ENCODE results near the gene MARCHF11. TPM values are rescaled to one million over a fixed set of nuclear protein-coding genes. Genes with fewer than 3 reads are reported as not detected.

The MARCHF11 gene
- total RNA-seq, 2 experiments from 2014 or later: not detected

- DNase-seq: no peak
- no peaks in the 10 kb centered on the region for H3K36me3 ChIP-seq (ENCODE audit: insufficient read depth, low read length)
- POLR2A ChIA-PET: no interaction called here
- CTCF ChIA-PET: no interaction called here
- H3K9me3 Mint-ChIP-seq: peaks cover 9% of the 10 kb centered on the region
- no peaks in the 10 kb centered on the region for H3K4me1 Mint-ChIP-seq (ENCODE audit: low read depth)
- no peak for ATAC-seq (ENCODE audit: poor library complexity)
- H3K4me1 ChIP-seq (ENCODE audit: insufficient read depth, low read length): no peaks in the 10 kb centered on the region
- H3K4me3 ChIP-seq (ENCODE audit: low read length): no peak overlapping the region
- H3K27ac Mint-ChIP-seq: no peak overlapping the region
- intact Hi-C loops (cut with DNase I, micrococcal nuclease): no loop called here
- no peak for TF ChIP-seq CTCF (IDR thresholded peaks at IDR 0.05)
- H3K27me3 ChIP-seq (ENCODE audit: control insufficient read depth in 1 of 2, insufficient read depth in 2 of 2, low read length in 2 of 2): no peaks in the 10 kb centered on the region
- H3K27ac ChIP-seq (ENCODE audit: low read depth in 1 of 2, low read length in 2 of 2): no peak overlapping the region
- H3K9me3 ChIP-seq (ENCODE audit: control insufficient read depth in 1 of 2, insufficient read depth in 1 of 2, low read length in 2 of 2): peaks cover 0 to 7% of the 10 kb centered on the region in 2 experiments
- no peak overlapping the region for H3K4me3 Mint-ChIP-seq
- H3K27me3 Mint-ChIP-seq: no peaks in the 10 kb centered on the region
- no peaks in the 10 kb centered on the region for H3K36me3 Mint-ChIP-seq (ENCODE audit: low read depth)
These were observed 38.6 kb downstream of the MARCHF11 start for GRCh38 chr5:16140944-16141343.

- TF ChIP-seq CTCF (IDR thresholded peaks at IDR 0.05): no peak
- Mint-ChIP-seq H3K36me3 (ENCODE audit: low read depth) (no peaks in the 10 kb centered on the region), H3K27me3 (no peaks in the 10 kb centered on the region), H3K4me1 (ENCODE audit: low read depth) (no peaks in the 10 kb centered on the region), H3K4me3 (no peak overlapping the region), H3K27ac (no peak overlapping the region), H3K9me3 (peaks cover 11% of the 10 kb centered on the region)
- Histone ChIP-seq H3K9me3 (ENCODE audit: control insufficient read depth in 1 of 2, insufficient read depth in 1 of 2, low read length in 2 of 2) (peaks cover 0 to 7% of the 10 kb centered on the region in 2 experiments), H3K4me3 (ENCODE audit: low read length) (no peak overlapping the region), H3K4me1 (ENCODE audit: insufficient read depth, low read length) (no peaks in the 10 kb centered on the region), H3K27ac (ENCODE audit: low read depth in 1 of 2, low read length in 2 of 2) (no peak overlapping the region), H3K36me3 (ENCODE audit: insufficient read depth, low read length) (no peaks in the 10 kb centered on the region), H3K27me3 (ENCODE audit: control insufficient read depth in 1 of 2, insufficient read depth in 2 of 2, low read length in 2 of 2) (no peaks in the 10 kb centered on the region)
- no peak for DNase-seq
- intact Hi-C loops (cut with DNase I, micrococcal nuclease): no loop called here
- ChIA-PET CTCF (no interaction called here), POLR2A (no interaction called here)
- no peak for ATAC-seq (ENCODE audit: poor library complexity)
These were observed 39.2 kb downstream of the MARCHF11 start for GRCh38 chr5:16140417-16140816.

- Histone ChIP-seq H3K4me1 (ENCODE audit: insufficient read depth, low read length) (no peaks in the 10 kb centered on the region), H3K27me3 (ENCODE audit: control insufficient read depth in 1 of 2, insufficient read depth in 2 of 2, low read length in 2 of 2) (no peaks in the 10 kb centered on the region), H3K36me3 (ENCODE audit: insufficient read depth, low read length) (no peaks in the 10 kb centered on the region), H3K4me3 (ENCODE audit: low read length) (no peak overlapping the region), H3K27ac (ENCODE audit: low read depth in 1 of 2, low read length in 2 of 2) (no peak overlapping the region), H3K9me3 (ENCODE audit: control insufficient read depth in 1 of 2, insufficient read depth in 1 of 2, low read length in 2 of 2) (peaks cover 0 to 7% of the 10 kb centered on the region in 2 experiments)
- TF ChIP-seq CTCF (IDR thresholded peaks at IDR 0.05): no peak
- peaks cover 14% of the 10 kb centered on the region for H3K9me3 Mint-ChIP-seq
- intact Hi-C loops (cut with DNase I, micrococcal nuclease): no loop called here
- ATAC-seq (ENCODE audit: poor library complexity): no peak
- POLR2A ChIA-PET: no interaction called here
- CTCF ChIA-PET: no interaction called here
- no peak for DNase-seq
- no peaks in the 10 kb centered on the region for H3K4me1 Mint-ChIP-seq (ENCODE audit: low read depth)
- H3K27ac Mint-ChIP-seq: no peak overlapping the region
- H3K27me3 Mint-ChIP-seq: no peaks in the 10 kb centered on the region
- no peak overlapping the region for H3K4me3 Mint-ChIP-seq
- H3K36me3 Mint-ChIP-seq (ENCODE audit: low read depth): no peaks in the 10 kb centered on the region
These were observed 42.4 kb downstream of the MARCHF11 start for GRCh38 chr5:16137177-16137576.

All from CD4-positive, alpha-beta T cell (primary cell).